Right atrium auricular region (tissue), 2 donors: ENCODE data around the gene PURA. TPM values are rescaled to one million over a fixed set of nuclear protein-coding genes. Genes with fewer than 3 reads are reported as not detected.

Source experiments
- DNase-seq: peaks from one replicate; pipeline ENCODE4 v3.0.0-alpha.2; 2019; ENCODE audit warnings: low spot score
- H3K27ac ChIP-seq, 2 donors: fragments of 200-600 bp; sonication (generic); 1 replicate in 1 of 2; 2 replicates in 1 of 2; pipeline ENCODE4 v1.5.1; 2016 to 2019
- H3K27me3 ChIP-seq, 2 donors: fragments of 200-600 bp; sonication (generic); one replicate each; pipeline versions ENCODE4 v1.5.1 to v1.6.0; 2017 to 2019
- H3K36me3 ChIP-seq: fragments of 200-600 bp; sonication (generic); one replicate; pipeline ENCODE4 v1.5.1; 2016
- H3K4me1 ChIP-seq, 2 donors: fragments of 200-600 bp; sonication (generic); one replicate each; pipeline versions ENCODE4 v1.5.1 to v1.6.0; 2017 to 2019
- H3K4me3 ChIP-seq, 2 donors: fragments of 200-600 bp; sonication (generic); 1 replicate in 1 of 2; 2 replicates in 1 of 2; pipeline ENCODE4 v1.5.1; 2017 to 2019; ENCODE audit warnings: mild to moderate bottlenecking in 1 of 2, moderate library complexity in 1 of 2
- H3K9me3 ChIP-seq, 2 donors: fragments of 200-600 bp; sonication (generic); one replicate each; pipeline ENCODE4 v1.5.1; 2019
- total RNA-seq, 2 donors: library from RNA; depleted of rRNA; stranded (reverse); fragments of >200 nt; gene quantifications; one replicate each; pipeline ENCODE4 v1.1.0, GENCODE V29; 2016
- TF ChIP-seq, protein P1 (sequence below), 2 donors: fragments of 200-600 bp; sonication (generic); IDR thresholded peaks; one replicate each; pipeline ENCODE4 v1.5.1; 2019; ENCODE audit warnings: antibody characterized with exemption in 2 of 2

PURA gene
- total RNA-seq, 2 donors from 2014 or later, result 23.9 to 25.1 TPM

- peaks cover 0 to 61% of the 10 kb centered on the region in 2 donors for H3K4me1 ChIP-seq
- no peak for DNase-seq
- TF ChIP-seq, protein P1, sequence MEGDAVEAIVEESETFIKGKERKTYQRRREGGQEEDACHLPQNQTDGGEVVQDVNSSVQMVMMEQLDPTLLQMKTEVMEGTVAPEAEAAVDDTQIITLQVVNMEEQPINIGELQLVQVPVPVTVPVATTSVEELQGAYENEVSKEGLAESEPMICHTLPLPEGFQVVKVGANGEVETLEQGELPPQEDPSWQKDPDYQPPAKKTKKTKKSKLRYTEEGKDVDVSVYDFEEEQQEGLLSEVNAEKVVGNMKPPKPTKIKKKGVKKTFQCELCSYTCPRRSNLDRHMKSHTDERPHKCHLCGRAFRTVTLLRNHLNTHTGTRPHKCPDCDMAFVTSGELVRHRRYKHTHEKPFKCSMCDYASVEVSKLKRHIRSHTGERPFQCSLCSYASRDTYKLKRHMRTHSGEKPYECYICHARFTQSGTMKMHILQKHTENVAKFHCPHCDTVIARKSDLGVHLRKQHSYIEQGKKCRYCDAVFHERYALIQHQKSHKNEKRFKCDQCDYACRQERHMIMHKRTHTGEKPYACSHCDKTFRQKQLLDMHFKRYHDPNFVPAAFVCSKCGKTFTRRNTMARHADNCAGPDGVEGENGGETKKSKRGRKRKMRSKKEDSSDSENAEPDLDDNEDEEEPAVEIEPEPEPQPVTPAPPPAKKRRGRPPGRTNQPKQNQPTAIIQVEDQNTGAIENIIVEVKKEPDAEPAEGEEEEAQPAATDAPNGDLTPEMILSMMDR (IDR thresholded peaks at IDR 0.05), result no peak
- peak overlapping the region; percentile 78 to 84 for H3K4me3 ChIP-seq
- no peaks in the 10 kb centered on the region for H3K27me3 ChIP-seq
- H3K36me3 ChIP-seq, result no peaks in the 10 kb centered on the region
- no peaks in the 10 kb centered on the region for H3K9me3 ChIP-seq
- H3K27ac ChIP-seq, result peak overlapping the region; percentile 88 to 95
These were observed 1.2 kb downstream of the PURA start for GRCh38 chr5:140115186-140115500.

DNA sequence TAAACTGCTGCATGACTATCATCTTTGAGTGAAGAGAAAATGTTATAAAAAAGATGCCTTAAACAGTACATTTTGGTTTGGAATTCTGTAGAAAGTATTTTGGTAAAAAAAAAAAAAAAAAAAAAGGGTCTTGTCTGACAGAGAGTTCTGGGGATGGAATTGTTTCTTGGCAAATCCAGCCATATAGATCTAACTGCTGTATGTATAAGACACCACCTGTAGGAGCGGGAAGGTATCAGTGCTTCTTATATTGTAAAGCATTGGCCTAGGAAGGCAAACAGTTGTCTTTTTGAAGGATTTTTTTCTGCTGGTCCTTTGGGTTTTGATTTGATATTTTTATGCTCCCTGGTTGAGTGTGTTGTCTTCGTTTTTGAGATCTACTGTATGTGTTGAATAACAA is 2.8 kb downstream of the PURA start:
- H3K27me3 ChIP-seq, result no peaks in the 10 kb centered on the region
- no peaks in the 10 kb centered on the region for H3K36me3 ChIP-seq
- H3K4me1 ChIP-seq, result peaks cover 0 to 57% of the 10 kb centered on the region in 2 donors
- no peak for DNase-seq
- no peak overlapping the region for H3K4me3 ChIP-seq
- TF ChIP-seq, protein P1 (IDR thresholded peaks at IDR 0.05), result no peak
- H3K27ac ChIP-seq, result no peak overlapping the region
- H3K9me3 ChIP-seq, result no peaks in the 10 kb centered on the region

GRCh38 chr5:140117523-140117922 is 3.6 kb downstream of the PURA start:
- no peak overlapping the region for H3K27ac ChIP-seq
- H3K36me3 ChIP-seq, result no peaks in the 10 kb centered on the region
- no peaks in the 10 kb centered on the region for H3K27me3 ChIP-seq
- TF ChIP-seq, protein P1 (IDR thresholded peaks at IDR 0.05), result no peak
- peaks cover 0 to 49% of the 10 kb centered on the region in 2 donors for H3K4me1 ChIP-seq
- no peak for DNase-seq
- H3K4me3 ChIP-seq, result no peak overlapping the region
- no peaks in the 10 kb centered on the region for H3K9me3 ChIP-seq

DNA sequence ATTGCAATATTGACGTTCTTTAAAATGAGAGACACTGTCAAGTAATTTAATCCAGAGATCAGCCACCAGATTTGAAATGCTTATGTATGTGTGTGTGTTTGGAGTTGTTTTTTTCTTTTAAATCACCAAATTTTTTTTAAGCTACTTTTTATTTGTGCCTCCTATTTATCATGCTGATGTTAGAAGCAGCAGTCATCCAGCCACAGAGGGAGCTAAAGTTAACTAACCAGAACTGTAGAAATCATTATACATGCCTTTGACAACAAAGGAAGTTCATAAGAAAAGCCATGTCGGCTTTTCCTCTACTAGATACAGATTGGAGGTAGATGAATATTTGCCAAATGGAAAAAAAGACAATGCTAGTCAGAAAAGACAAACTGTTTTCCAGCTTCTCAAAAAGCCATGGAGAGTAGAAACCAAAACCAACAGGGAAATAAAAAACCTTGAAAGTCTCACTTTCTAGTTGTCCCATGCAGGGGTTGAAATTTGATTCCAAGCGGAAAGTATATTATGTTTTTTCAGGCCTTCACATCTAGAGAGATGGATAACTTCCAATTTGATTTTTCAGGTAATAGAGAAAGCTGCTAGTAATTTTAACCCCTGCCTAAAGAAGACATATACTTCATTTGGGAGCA is 4.5 kb downstream of the PURA start:
- peaks cover 0 to 40% of the 10 kb centered on the region in 2 donors for H3K4me1 ChIP-seq

GRCh38 chr5:140125637-140126036 is 11.7 kb downstream of the PURA start, which contains the start of gene IGIP:
IGIP (plus strand) TSS chr5:140125937; CDS start chr5:140128477, 2,540 bp downstream.
- peaks cover 0 to 10% of the 10 kb centered on the region in 2 donors for H3K4me1 ChIP-seq
- no peak within 1 kb of the TSS for H3K4me3 ChIP-seq
- DNase-seq, result no peak
- H3K27ac ChIP-seq, result no peak within 1 kb of the TSS
- no peaks in the 10 kb centered on the region for H3K9me3 ChIP-seq
- no peaks in the 10 kb centered on the region for H3K27me3 ChIP-seq
- H3K36me3 ChIP-seq, result no peaks in the 10 kb centered on the region
- TF ChIP-seq, protein P1 (IDR thresholded peaks at IDR 0.05), result no peak

More for the DNA sequence above, 4.5 kb downstream of the PURA start:
- no peak overlapping the region for H3K27ac ChIP-seq
- TF ChIP-seq, protein P1 (IDR thresholded peaks at IDR 0.05), result peak in 1 of 2 donors; percentile 42
- DNase-seq, result no peak
- H3K9me3 ChIP-seq, result no peaks in the 10 kb centered on the region
- no peaks in the 10 kb centered on the region for H3K27me3 ChIP-seq
- H3K36me3 ChIP-seq, result no peaks in the 10 kb centered on the region
- no peak overlapping the region for H3K4me3 ChIP-seq
